ENCODE results near the gene SKI. TPM values are rescaled to one million over a fixed set of nuclear protein-coding genes. Genes with fewer than 3 reads are reported as not detected.
"Not testable (repeated sequence)": the region's sequence is repeated elsewhere in the genome, so short reads cannot be mapped to it uniquely, and the experiment has no call there.

SKI gene
- polyA plus RNA-seq, 6 donors from 2014 or later = 0.26 to 1.3 (median 0.52) TPM; not detected in 1

GRCh38 chr1:2330519-2331199, 102.5 kb downstream of the SKI start:
- Mint-ChIP-seq H3K27ac (peak overlapping the region in 2 of 6 donors; percentile 18 to 70), H3K9me3 (no peaks in the 10 kb centered on the region), H3K27me3 (peaks cover 0 to 11% (median 9%) of the 10 kb centered on the region in 3 donors), H3K4me1 (peaks cover 0 to 7% (median 5%) of the 10 kb centered on the region in 3 donors), H3K36me3 (no peaks in the 10 kb centered on the region), H3K4me3 (no peak overlapping the region)
- DNase-seq (no peak), ATAC-seq (ENCODE audit: low read depth in 2 of 2) (no peak)

DNA sequence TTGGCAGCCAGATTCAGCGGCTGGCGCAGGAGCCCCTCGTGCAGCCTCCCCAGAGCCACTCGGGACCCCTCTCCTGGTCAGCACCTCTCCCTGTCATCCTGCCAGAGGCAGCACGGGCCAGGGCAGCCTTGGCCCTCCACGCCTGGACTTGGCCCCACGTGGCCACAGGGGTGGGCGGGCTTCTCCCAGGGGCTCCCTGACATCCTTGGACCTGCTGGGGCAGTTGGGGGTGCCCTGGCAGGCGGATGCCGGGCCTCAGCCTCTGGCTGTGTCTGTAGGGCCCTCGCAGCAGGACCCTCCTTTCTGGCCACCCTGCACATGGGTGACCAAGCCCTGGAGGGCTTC, 103.1 kb downstream of the SKI start:
- Mint-ChIP-seq H3K9me3 (no peaks in the 10 kb centered on the region), H3K27me3 (peaks cover 0 to 13% (median 11%) of the 10 kb centered on the region in 3 donors), H3K4me1 (peaks cover 0 to 7% (median 5%) of the 10 kb centered on the region in 3 donors), H3K27ac (no peak overlapping the region), H3K36me3 (no peaks in the 10 kb centered on the region), H3K4me3 (no peak overlapping the region)
- ATAC-seq (ENCODE audit: low read depth in 2 of 2) (no peak), DNase-seq (no peak)

DNA sequence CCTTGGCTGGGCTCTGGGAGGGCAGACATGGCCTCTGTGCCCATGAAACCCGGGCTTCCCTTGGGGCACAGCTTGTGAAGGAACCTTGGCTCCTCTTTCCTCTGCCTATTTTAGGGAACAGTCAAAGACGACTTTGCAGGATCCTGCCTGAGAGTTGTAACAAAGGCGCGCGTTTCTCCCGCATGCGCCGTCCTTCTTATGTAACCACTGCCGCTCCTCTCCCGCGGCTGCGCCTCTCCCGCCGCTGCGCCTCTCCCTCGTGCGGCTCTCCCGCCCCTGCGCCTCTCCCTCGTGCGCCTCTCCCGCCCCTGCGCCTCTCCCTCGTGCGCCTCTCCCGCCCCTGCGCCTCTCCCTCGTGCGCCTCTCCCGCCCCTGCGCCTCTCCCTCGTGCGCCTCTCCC, 103.5 kb downstream of the SKI start:
- peak overlapping the region in 1 of 8 donors; percentile 33 for H3K4me3 Mint-ChIP-seq
- not testable (repeated sequence) for H3K4me1 Mint-ChIP-seq; H3K9me3 Mint-ChIP-seq; ATAC-seq (ENCODE audit: low read depth in 2 of 2); DNase-seq; H3K36me3 Mint-ChIP-seq; H3K27ac Mint-ChIP-seq
- peaks cover 0 to 14% (median 10%) of the 10 kb centered on the region in 3 donors for H3K27me3 Mint-ChIP-seq

DNA sequence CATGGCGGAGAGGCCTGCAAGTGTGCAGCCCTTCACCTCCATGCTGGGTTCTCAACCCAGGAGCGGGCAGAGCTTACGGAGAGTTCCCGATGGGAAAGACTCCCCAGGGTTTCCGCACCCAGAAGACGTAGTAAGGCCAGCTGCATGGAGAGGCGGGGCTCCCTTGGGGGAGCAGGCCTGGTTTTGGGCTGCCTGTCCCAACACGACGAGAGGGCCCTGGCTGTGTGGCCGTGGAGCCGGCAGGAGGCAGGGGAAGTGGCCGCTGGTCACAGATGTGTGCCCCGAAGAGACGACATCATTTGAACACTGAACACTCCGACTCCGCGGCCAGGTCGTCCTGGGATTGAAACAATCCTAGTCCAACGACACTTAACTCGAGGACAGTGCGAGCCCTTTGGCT, 106.2 kb downstream of the SKI start:
- no peaks in the 10 kb centered on the region for H3K4me1 Mint-ChIP-seq
- H3K27ac Mint-ChIP-seq = no peak overlapping the region
- H3K9me3 Mint-ChIP-seq = no peaks in the 10 kb centered on the region
- peaks cover 0 to 5% (median 0%) of the 10 kb centered on the region in 3 donors for H3K27me3 Mint-ChIP-seq
- H3K4me3 Mint-ChIP-seq = no peak overlapping the region
- no peaks in the 10 kb centered on the region for H3K36me3 Mint-ChIP-seq
- DNase-seq (no peak), ATAC-seq (ENCODE audit: low read depth in 2 of 2) (no peak)

GRCh38 chr1:2334883-2335534, 106.9 kb downstream of the SKI start:
- Mint-ChIP-seq H3K27me3 (peaks cover 0 to 5% (median 0%) of the 10 kb centered on the region in 3 donors), H3K9me3 (no peaks in the 10 kb centered on the region), H3K4me1 (no peaks in the 10 kb centered on the region), H3K27ac (no peak overlapping the region), H3K36me3 (no peaks in the 10 kb centered on the region), H3K4me3 (no peak overlapping the region)
- ATAC-seq (ENCODE audit: low read depth in 2 of 2) (no peak), DNase-seq (no peak)

DNA sequence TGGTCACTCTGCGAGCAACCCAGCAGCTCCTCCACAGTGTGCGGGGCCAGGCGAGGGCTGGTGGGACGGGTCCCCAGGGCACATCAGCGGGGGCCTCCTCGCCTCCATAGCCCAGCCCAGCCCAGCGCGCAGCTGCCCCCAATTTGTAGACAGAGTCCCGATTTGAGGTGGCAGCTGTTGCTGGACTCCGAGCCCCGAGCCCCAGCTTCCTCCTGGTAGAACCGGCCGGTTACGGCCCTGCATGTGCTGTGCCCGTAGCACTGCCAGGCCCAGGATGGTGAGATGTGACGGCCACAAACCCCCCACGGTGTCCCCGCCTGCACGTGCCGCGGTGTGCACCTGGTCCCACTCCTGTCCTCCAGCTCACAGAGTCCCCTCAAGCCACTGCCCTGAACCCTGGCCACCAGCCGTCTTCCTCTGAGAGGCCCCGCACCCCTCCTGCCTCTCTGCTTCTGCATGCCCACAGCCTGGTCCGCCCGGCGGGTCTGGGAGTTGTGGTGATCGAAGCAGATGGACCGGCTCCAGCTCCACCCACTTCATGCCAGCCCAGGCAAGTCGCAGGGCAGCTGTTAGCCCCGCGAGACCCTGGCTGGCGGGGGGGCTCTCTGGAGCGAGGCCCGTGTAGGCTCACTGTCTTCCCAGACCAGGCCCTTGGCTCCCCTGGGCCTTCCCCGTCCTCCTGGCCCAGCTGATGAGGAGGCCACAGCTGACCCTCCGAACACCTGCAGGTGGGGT, 107.8 kb downstream of the SKI start:
- no peaks in the 10 kb centered on the region for H3K9me3 Mint-ChIP-seq
- DNase-seq (no peak), ATAC-seq (ENCODE audit: low read depth in 2 of 2) (no peak)
- no peaks in the 10 kb centered on the region for H3K36me3 Mint-ChIP-seq
- H3K4me1 Mint-ChIP-seq = peaks cover 0 to 5% (median 0%) of the 10 kb centered on the region in 3 donors
- no peak overlapping the region for H3K27ac Mint-ChIP-seq
- H3K27me3 Mint-ChIP-seq = peaks cover 0 to 5% (median 0%) of the 10 kb centered on the region in 3 donors
- no peak overlapping the region for H3K4me3 Mint-ChIP-seq

DNA sequence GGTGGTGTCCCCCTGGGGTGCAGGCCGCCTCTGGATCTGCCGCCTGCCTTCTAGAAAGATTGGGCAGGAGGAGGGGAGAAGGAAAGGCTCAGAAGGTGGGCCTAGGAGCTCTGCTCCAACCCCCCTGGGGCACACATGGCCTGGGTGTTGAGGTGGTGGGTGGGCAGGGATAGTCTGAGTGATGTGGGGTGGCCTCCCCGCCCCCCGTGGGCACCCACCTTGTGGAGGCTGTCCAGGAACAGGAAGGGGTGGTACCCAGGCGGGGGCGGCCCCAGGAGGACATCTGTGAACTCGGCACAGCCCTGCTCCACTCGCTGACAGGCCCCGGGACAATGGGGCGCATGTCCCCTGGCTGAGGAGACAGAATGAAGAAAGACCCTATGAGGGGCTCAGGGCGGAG, 108.4 kb downstream of the SKI start:
- peaks cover 0 to 5% (median 0%) of the 10 kb centered on the region in 3 donors for H3K27me3 Mint-ChIP-seq

GRCh38 chr1:2337081-2337480, 109.0 kb downstream of the SKI start:
- H3K9me3 Mint-ChIP-seq = no peaks in the 10 kb centered on the region
- ATAC-seq (ENCODE audit: low read depth in 2 of 2) (no peak), DNase-seq (no peak)
- peaks cover 0 to 5% (median 0%) of the 10 kb centered on the region in 3 donors for H3K4me1 Mint-ChIP-seq
- H3K27me3 Mint-ChIP-seq = peaks cover 0 to 5% (median 0%) of the 10 kb centered on the region in 3 donors
- H3K36me3 Mint-ChIP-seq = no peaks in the 10 kb centered on the region
- no peak overlapping the region for H3K27ac Mint-ChIP-seq
- H3K4me3 Mint-ChIP-seq = no peak overlapping the region

More for the DNA sequence above, 108.4 kb downstream of the SKI start:
- H3K36me3 Mint-ChIP-seq = no peaks in the 10 kb centered on the region
- no peak for DNase-seq
- H3K9me3 Mint-ChIP-seq = no peaks in the 10 kb centered on the region
- no peak overlapping the region for H3K27ac Mint-ChIP-seq
- no peak for ATAC-seq (ENCODE audit: low read depth in 2 of 2)
- H3K4me1 Mint-ChIP-seq = peaks cover 0 to 5% (median 0%) of the 10 kb centered on the region in 3 donors
- no peak overlapping the region for H3K4me3 Mint-ChIP-seq

GRCh38 chr1:2337501-2337900, 109.4 kb downstream of the SKI start:
- H3K9me3 Mint-ChIP-seq = no peaks in the 10 kb centered on the region
- H3K4me3 Mint-ChIP-seq = peak overlapping the region in 1 of 8 donors; percentile 16
- no peak for DNase-seq
- no peaks in the 10 kb centered on the region for H3K36me3 Mint-ChIP-seq
- no peak overlapping the region for H3K27ac Mint-ChIP-seq
- ATAC-seq (ENCODE audit: low read depth in 2 of 2) = no peak
- peaks cover 0 to 5% (median 0%) of the 10 kb centered on the region in 3 donors for H3K4me1 Mint-ChIP-seq
- peaks cover 0 to 5% (median 0%) of the 10 kb centered on the region in 3 donors for H3K27me3 Mint-ChIP-seq

DNA sequence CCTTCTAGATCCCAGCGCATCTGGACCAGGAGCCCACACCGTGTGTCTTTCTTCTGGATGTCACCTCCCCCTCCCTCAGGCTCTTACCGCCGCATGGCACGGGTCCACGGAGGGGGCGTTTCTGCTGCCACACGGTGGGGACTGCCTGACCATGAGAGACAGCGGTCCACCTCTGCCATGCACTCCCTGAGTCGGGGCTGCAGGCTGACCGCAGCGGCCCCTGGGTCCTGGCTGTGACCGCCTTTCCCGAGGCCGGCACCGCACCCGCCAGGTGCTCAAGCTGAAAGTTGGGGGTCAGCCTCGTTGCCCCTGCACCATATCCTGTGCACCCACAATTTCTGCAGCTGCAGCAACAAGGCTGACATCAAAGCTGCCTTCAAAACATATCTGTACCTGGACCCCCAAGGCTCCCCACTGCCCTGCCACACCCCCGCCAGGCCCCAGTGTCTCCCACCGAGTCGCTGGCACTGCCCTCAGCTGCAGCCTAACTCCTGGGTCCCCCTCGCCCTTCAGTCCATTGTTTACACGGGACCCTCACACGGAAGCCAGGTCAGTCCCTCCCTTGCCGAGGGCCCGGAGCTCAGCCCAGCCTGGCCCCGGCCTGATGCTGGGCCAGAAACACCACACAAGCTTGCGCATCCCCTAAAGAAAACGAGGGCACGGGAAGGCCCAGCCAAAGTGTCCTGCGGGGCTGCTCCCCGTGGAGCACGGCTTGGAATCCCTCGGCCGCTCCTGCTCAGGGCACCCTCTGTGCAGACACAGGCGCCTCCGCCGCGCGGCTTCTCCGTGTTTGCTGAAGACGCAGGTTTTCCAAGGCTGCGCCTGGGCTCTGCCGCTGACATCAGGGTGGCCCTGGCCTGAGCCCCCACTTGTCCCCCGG, 111.3 kb downstream of the SKI start:
- no peak for DNase-seq
- no peaks in the 10 kb centered on the region for H3K36me3 Mint-ChIP-seq

DNA sequence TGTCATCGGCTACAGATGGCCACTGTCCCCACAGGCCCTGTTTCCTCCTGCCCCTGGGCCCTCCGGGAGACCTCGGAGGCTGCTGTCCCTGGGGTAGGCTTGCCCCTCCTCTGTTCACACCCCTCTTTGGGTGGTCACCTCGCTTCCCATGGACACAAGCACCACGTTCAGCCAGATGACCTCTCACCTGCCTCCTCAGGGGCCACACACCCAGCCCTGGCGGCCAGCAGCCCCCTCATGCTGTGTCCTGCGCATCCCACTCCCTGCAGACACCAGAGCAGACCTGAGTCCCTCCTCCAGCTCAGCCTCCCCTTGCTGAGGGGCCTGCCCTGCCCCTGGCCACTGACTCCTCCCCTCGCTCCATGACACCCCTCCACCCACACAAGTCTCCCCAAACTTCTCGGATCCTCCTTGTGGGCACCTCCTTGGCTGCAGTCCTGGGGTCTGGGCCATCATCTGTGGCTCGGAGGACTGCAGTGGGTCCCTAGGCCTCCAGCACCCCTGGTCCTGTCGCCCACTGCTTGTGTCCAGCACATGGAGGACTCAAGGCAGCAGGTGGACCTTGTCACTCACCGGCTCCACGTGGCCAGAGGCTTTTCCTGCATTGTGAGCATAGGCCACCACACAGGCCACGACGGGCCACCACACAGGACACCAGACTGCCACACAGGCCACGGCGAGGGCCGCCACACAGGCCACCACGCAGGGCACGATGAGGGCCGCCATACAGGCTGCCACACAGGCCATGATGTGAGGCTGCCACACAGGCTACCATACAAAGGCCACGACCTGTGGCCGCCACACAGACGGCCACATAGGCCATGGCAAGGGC, 112.2 kb downstream of the SKI start:
- peaks cover 0 to 5% (median 0%) of the 10 kb centered on the region in 3 donors for H3K4me1 Mint-ChIP-seq

More for the DNA sequence above, 111.3 kb downstream of the SKI start:
- Mint-ChIP-seq H3K9me3 (no peaks in the 10 kb centered on the region), H3K27me3 (peaks cover 0 to 5% (median 0%) of the 10 kb centered on the region in 3 donors), H3K4me3 (no peak overlapping the region), H3K4me1 (peaks cover 0 to 5% (median 0%) of the 10 kb centered on the region in 3 donors), H3K27ac (no peak overlapping the region)
- no peak for ATAC-seq (ENCODE audit: low read depth in 2 of 2)

DNA sequence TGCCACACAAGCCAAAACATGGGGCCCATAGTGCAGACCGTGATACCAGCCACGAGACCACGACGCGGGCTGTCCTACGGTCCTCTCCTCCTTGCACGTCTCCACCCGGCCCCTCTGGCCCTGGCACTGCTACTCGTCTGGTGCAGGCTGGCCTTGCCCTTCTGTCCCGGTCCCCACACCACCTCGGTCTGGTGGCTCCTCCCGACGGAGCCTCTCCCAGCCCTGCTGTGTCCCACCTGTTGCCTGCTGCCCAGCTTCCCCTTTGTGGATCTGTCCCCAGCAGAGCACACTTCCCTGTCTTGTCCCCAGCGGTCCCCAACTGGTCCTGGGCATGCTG, 112.8 kb downstream of the SKI start:
- Mint-ChIP-seq H3K27ac (peak overlapping the region in 2 of 6 donors; percentile 38 to 54), H3K4me3 (no peak overlapping the region), H3K27me3 (peaks cover 0 to 4% (median 0%) of the 10 kb centered on the region in 3 donors), H3K36me3 (no peaks in the 10 kb centered on the region), H3K9me3 (no peaks in the 10 kb centered on the region), H3K4me1 (peaks cover 0 to 5% (median 0%) of the 10 kb centered on the region in 3 donors)
- ATAC-seq (ENCODE audit: low read depth in 2 of 2) (no peak), DNase-seq (no peak)

More for the DNA sequence above, 112.2 kb downstream of the SKI start:
- ATAC-seq (ENCODE audit: low read depth in 2 of 2) (no peak), DNase-seq (no peak)
- H3K36me3 Mint-ChIP-seq = no peaks in the 10 kb centered on the region
- H3K27ac Mint-ChIP-seq = peak overlapping the region in 2 of 6 donors; percentile 54 to 69
- H3K4me3 Mint-ChIP-seq = no peak overlapping the region
- peaks cover 0 to 5% (median 0%) of the 10 kb centered on the region in 3 donors for H3K27me3 Mint-ChIP-seq
- no peaks in the 10 kb centered on the region for H3K9me3 Mint-ChIP-seq
